ENCODE measurements around the gene TLCD3A.
"Not testable (repeated sequence)": the region's sequence is repeated elsewhere in the genome, so short reads cannot be mapped to it uniquely, and the experiment has no call there.

The TLCD3A gene

DNA sequence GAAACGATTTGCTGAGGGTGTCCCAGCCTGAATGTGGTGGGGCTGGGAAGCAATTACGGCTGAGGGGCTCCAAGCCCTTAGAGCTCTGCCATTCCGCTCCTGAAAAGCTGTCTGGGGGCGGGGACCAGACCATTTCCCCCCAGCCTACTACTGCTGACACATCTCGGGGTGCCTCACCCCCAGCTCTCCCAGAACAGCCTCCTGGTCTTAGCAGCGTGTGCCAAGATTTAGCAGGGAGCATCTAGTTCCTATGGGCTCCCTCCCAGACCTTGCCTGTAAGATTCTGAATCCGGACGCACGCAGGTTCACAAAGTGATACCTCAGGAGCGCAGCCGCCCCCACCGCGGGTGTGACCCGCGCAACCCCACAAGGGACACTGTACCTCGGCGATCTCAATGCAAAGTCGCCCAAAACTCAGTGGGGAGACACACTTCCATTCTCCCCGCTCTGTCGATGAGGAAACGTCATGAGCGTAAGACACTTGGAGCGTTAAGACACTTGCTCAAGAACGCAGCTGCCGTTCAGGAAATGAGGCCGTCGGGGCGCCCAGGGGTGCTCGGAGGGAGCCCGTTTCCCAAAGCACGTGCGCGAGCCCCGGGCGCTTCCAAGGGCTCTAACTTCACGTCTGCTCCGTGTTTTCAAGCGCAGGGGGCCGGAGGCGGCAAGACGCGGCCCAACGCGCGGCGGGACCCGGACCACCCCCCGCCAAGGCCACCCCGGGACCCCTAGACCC lies 19.0 kb downstream of the TLCD3A start:
- peak; percentile 47 for DNase-seq

DNA sequence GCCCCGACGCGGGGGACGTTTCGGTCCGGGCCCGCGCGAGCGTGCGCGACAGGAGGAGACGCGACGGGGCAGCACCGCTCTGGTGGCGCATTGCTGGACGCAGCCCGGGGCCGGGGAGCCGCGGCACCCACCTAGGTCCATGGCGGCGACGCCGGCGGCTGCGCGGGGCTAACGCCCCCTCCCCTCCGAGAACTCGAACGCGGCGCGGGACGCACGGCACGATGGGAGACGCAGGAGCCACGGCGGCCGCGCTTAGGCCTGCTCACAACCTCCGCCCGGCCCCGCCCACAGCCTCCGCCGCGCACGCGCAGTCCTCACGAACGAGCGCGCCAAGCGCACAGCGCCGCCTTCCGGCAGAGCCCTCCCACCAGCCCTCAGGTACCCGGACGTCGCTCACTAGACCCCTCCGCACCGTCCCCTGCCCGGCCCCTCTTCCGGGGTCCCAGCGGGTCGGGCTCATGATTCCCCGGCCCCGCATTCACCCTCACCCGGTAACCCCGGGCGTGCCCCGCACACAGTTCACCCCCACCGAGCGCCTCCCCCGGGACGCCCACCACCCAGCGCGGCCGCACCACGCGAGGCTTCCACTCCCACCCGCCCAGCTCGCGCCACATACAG lies 19.7 kb downstream of the TLCD3A start, which contains the start of gene GEMIN4:
Gene GEMIN4, minus strand, starts transcription at position 263 of the 618 bp plus-strand sequence. Its CDS starts 122 bp downstream, at position 141.
- peak; percentile 98 for DNase-seq

DNA sequence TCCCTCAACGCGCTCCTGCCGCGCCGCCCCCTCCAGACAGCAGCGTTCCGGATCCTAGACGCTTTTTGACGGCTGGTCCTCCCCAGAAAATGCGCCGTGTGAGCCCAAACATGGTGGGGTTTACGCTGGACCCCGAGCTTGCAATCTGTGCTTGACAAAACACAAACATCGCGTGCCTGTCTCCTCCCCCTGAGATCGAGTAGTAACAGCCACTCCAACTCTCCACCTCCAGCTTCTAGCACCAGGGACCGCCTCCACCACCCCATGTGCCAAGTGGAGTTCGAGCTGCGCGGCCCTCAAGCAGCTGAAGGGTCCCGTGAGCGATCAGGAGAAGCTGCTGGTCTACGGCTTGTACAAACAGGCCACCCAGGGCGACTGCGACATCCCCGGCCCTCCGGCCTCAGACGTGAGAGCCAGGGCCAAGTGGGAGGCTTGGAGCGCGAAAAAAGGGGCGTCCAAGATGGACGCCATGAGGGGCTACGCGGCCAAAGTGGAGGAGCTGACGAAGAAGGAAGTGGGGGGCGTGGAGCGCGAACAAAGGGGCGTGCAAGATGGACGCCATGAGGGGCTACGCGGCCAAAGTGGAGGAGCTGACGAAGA lies 20.3 kb downstream of the TLCD3A start:
- DNase-seq = no peak

DNA sequence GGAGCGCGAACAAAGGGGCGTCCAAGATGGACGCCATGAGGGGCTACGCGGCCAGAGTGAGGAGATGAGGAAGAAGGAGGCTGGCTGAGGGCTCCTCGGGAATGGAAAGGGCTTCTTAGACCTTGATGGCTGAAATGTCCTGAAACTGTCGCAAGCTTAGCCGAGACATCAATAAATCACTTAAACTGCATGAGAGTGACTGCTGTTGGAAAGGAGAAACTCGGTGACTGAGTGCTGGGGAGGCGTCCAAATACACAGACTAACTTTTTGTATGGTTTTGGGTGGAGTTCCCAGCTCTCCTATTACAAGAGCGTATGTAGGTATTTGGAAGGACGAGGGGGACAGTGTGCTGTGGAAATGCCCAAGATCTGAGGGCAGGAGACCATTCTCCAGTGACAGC lies 21.0 kb downstream of the TLCD3A start:
- no peak for DNase-seq

DNA sequence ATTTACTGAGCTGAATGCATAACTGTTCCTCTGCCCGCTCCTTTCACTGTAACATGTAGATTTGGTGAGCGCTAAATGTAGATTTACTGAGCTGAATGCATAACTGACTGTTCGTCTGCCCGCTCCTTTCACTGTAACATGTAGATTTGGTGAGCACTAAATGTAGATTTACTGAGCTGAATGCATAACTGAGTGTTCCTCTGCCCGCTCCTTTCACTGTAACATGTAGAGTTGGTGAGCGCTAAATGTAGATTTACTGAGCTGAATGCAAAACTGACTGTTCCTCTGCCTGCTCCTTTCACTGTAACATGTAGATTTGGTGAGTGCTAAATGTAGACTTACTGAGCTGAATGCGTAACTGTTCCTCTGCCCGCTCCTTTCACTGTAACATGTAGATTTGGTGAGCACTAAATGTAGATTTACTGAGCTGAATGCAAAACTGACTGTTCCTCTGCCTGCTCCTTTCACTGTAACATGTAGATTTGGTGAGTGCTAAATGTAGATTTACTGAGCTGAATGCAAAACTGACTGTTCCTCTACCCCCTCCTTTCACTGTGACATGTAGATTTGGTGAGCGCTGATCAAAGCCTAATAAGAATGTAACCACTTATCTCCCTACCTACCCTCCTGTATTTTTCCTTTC lies 23.0 kb downstream of the TLCD3A start:
- not testable (repeated sequence) for DNase-seq

DNA sequence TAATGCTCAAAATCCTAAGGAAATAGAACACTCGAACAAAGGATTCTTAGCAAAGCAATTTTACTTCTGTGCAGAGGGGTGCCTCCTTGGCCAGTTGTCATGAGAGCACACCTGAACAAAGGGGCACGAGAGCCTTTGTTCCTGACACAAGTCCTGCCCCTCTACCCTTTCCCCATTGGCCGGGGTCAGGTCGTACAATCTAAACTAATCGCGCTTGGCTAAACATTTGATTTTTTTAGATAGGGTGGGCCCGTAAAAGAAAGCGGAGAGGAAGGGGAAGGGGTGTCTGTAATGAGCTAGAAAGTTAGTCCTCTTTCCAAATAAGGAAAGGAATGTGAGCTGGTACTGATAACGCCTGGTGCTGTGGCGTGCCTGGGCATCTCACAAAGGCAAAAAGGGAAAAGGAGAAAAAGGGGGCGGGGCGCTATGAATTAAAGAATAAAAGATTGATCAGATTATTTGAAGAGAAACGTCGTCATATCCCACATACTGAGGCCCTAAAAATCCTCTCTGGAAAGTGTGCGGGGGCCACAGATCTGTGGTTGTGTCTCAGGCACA lies 23.7 kb downstream of the TLCD3A start:
- DNase-seq = not testable (repeated sequence)

DNA sequence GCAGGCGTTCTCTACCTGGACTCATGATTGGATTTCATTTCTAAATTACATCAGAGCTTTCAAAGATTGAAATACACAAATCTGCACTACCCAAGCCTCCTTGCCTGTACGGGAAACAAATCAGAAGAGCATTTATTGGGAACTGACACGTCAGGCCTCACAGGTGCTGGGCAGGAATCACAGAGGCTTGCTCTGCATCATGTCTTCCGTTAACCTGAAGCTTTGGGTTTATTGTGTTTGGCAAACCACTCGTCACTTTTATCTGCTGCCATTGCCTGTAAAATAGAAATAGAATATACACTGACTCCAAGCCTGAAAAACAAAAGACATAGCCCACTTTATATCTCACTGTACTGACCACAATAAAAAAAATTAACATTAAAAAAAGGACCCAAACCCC lies 27.6 kb downstream of the TLCD3A start:
- DNase-seq = no peak

DNA sequence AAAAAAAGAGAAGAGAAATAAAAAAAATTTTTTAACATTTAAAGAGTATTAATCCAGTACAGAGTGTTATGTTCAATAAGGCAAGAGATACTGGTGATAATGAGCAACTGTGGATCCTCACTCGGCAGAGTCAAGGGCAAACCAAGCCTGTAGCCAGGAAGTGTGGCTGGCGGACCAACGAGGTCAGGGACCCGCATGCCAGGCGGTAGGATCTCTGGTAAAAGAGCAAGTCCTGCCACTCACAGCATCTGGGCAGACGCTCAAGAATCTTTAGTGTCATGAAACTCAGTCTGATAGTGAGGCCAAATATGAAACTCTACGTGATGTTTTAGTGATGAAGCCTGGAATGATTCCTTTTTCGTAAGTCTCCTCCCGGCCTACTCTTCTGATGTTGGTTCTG lies 28.0 kb downstream of the TLCD3A start:
- no peak for DNase-seq

DNA sequence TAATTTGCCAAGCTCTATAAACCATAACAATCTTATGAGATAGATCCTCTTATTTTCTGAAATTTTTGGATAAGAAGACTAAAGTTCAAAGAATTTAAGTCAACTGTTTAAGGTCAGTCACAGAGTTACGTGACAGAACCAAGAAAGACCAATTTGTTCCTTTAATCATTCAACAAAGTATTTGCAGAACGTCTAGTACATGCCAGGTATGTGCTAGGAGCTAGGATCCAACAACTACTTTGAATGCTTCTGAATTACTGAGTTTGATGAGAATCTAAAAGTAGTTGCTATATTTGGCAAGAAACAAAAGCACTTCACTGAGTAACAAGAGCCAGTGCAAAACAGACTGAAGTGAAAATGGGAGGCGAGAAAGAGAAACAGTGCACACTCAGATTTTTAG lies 34.7 kb downstream of the TLCD3A start:
- DNase-seq = no peak

DNA sequence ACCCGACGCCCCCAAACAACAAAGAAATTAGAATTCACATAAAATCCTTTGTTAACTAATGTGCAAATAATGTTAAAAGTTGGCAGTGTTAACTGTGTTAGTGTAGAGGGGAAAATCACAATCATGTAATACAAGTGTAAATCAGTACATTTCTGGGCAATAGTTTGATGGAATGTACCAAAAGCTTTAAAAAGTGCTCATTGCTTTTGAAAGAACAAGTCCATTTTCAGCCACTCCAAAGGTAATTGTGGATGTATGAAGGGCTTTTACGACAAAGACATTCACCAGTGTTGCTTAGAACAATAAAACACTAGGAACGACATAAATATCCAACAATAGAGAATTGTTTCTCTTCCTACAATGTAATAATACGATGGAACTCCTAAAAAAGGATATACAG lies 40.6 kb downstream of the TLCD3A start:
- no peak for DNase-seq

DNA sequence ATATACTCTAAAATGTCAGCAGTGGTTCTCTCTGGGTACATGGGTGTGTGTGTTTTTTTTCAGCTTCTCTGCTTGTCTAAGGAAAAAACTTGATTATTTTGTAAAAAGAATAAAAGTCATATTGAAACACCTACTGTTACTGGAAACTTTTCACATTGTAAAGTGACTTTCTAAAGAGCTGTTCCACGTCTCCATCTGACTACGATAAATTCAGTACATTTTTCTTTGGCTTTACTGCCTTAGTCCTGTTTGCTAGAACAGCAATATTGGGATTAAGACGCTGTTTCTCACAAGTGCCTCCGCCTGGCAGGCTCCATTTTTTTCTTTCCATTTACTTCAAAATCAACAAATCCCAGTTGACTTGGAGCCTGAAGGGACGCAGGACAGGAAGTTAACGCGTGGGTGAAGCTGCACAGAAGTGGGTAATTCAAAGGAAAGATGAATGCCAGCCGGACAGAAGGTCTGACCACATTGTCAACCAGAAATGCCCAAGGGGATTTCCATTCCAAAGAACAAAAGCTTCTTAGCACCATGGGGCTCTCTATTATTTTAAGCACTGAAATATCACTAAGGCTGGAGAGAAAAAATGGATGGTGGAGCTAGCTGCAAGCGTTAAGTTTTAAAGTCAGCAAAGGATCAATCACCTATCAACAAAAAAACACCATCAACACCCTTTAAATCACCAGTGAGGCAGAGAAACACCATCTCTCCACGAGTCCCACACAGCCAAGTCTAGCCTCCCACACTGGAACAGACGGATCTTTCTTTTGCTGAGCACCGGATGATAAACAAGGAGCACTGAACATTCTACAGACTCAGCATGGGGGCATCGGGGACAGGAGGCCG lies 41.3 kb downstream of the TLCD3A start:
- no peak for DNase-seq

DNA sequence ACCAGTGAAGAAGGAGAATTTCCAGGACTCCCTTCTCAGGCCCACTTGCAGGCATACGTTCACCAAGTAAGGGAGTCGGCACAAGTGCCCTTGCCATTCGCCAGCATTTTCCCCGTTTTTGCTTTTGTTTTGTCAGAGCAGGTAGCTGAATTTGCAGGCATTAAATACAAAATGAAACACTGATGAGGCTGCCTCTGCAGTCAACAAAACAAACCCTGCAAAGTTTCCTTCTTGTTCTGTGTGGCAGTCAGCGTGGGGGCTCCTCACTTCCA lies 41.9 kb downstream of the TLCD3A start:
- DNase-seq = no peak

DNA sequence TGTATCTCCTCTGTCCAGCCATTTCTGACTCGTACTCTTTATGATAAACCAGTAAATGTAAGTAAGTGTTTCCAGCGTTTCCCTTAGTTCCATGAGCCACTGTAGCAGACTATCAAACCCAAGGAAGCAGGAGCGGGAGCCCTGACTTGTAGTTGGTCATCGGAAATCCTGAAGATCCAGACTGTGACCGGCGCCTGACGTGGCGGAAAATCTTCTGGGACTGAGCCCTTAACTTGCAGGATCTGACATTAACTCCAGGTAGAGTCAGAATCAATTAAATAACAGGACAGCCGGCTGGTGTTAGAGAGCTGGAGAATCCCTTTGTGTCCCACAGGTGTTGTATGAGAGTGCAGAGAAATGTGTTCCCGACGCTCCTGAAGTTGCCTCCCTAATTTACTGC lies 45.7 kb downstream of the TLCD3A start:
- no peak for DNase-seq

DNA sequence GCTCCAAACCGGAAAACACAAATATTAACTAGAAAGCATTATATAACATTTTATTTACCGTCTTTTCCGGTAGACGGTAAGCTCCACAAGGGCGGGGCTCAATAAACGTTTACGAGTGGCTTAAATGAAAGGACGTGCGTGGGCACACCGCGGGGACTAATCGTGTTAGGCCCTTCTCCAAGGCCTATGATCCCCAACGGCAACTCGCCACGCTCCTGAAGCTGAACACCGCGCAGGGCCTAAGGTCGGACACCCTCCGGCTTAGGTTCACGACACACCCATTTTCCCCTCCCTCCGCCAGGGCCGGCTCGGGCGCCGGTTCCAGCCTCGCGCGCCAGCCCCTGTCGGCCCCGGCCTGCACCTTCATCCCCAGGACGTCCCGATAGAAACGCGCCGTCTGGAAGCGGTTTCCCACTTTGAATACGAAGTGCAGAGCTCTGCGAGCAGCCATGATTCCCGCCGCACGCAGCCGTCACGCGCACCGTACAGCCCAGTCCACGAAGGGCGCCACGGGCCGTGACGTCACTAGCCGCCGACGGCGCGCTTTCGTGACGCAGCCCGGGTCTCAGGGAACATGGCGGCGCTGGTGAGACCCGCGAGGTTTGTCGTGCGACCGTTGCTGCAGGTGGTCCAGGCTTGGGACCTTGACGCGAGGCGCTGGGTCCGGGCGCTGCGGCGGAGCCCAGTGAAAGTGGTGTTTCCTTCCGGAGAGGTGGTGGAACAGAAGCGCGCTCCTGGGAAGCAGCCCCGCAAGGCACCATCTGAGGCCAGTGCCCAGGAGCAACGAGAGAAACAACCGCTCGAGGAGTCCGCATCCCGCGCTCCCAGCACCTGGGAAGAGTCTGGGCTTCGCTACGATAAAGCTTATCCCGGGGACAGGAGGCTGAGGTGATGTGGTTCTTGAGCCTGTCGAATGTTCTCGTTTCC lies 49.7 kb downstream of the TLCD3A start, which contains the start of the genes GLOD4 and MRM3:
Gene GLOD4, minus strand, starts transcription at position 476 of the 927 bp plus-strand sequence. Its CDS starts 25 bp downstream, at position 451.
Gene MRM3, plus strand, starts transcription at position 549 of the 927 bp plus-strand sequence. Its CDS starts 26 bp downstream, at position 575.
- peak; percentile 94 for DNase-seq

DNA sequence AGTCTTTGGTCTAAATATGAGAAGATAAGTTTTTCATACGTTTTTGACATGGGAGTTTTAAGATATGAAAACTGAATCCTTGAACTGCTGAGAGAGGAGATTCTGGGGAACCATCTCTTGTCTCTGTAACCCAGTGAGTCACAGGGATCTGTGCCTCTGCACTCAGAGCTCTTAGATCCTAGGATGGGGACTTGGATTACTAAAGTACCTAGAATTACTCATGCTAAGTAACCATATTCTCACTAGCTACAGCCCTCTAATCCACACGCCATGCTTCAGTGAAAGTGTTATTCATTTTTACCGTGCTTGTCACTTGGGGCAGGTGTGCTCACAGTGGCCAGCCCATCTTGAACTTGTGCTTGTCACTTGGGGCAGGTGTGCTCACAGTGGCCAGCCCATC lies 51.7 kb downstream of the TLCD3A start:
- DNase-seq = no peak

DNA sequence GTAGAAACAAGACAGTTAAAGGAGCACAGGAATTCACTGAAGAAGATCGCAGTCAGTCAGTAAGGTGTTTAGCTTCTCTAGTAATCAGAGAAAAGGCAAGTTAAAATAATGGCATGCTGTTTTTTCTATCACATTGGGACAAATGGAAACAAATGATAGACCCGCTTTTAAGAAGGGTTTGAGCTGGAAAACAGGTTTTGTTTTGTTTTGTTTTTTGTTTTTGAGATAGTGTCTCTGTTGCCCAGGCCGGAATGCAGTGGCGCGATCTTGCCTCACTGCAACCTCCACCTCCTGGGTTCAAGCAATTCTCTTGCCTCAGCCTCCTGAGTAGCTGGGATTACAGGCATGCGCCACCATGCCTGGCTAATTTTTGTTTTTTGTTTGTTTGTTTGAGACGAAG lies 53.5 kb downstream of the TLCD3A start:
- not testable (repeated sequence) for DNase-seq

DNA sequence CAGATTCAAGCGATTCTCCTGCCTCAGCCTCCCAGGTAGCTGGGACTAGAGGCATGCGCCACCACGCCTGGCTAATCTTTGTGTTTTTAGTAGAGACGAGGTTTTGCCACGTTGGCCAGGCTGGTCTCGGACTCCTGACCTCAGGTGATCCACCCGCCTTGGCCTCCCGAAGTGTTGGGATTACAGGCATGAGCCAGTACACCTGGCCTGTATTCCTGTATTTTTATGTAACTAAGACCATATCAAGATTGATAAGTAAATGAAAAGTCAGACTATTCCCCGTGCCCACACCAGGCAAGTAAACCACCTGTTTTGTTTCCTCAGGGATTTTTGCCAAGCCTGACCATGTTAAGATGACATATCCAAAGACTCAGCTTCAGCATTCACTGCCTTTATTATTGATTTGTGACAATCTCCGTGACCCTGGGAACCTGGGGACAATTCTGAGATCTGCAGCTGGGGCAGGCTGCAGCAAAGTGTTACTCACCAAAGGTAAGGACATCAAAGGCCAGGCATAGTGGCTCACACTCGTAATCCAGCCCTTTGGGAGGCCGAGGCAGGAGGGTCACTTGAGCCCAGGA lies 55.3 kb downstream of the TLCD3A start:
- DNase-seq = no peak

DNA sequence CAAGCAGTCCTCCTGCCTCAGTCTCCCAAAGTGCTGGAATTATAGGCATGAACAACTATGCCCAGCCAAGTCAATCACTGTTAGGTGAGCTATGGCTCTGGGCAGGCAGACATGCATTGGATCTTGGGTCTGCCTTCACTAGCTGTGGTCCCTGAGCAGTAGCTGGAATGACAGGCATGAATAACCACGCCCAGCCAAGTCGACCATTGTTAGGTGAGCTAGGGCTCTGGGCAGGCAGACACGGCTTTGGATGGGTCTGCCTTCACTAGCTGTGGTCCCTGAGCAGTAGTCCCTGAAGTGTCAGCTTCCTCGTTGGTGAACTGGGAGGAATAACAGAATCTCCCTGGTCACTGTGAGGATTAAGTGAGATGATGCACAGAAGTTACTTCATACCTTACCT lies 56.2 kb downstream of the TLCD3A start:
- no peak for DNase-seq

DNA sequence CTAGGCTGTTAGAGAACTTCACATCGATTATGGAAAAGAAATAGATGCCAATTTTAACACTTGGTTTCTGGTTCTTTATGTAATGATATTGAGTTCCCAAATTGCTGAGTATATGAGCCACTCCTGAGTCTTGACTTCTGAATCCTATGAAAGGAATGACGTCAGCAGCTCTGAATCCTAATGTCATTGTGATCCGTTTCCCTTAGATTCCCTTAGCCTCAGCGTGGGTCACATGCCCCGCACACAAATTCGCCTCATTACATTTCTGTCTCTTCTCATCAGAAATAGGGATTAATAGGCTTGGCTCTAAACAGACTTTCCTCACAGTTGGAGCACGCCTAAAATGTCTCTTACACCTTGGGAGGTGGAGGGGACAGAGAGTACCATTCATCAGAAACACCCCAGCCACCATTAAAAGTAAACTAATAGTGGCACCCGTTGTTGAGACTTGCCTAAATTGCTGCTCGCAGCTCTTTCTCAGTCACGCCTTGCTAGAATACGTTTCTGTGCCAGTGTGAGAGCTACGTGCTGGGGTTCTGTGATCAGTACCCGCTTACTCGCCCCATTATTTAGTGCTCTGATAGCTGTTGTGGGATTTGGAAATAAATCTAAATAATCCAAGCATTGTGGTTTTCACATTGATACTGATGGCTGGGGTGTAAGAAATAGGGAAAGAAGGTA lies 56.9 kb downstream of the TLCD3A start:
- DNase-seq = no peak
